DMS79 treated with DMSO at 0.1 percent for 48 hours (cell line): Measurements from ENCODE around the gene CD200.
"Not testable (repeated sequence)": the region's sequence is repeated elsewhere in the genome, so short reads cannot be mapped to it uniquely, and the experiment has no call there.

Source experiments
- DNase-seq: peaks from one replicate; lab custom pipeline; 2025; lab: John Stamatoyannopoulos, UW

CD200 gene

DNA sequence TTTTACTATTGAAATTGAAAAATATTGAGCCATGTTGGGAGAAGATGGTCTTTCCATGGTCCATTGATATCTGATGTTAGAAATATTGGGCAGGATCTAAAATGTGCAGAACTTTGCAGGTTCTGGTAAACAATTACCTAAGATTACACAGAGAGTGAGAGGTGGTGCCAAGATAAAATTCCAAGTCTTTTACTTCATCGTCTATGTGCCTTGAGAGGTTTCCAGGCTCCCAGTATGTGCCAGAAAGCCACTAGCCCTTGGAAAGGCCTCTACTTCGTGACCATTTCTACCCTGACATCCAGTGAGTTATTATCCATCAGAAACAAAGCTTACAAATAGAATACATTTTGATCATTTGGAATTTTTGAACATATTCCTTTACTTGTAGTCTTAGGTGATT lies 27.6 kb downstream of the CD200 start:
- no peak for DNase-seq

DNA sequence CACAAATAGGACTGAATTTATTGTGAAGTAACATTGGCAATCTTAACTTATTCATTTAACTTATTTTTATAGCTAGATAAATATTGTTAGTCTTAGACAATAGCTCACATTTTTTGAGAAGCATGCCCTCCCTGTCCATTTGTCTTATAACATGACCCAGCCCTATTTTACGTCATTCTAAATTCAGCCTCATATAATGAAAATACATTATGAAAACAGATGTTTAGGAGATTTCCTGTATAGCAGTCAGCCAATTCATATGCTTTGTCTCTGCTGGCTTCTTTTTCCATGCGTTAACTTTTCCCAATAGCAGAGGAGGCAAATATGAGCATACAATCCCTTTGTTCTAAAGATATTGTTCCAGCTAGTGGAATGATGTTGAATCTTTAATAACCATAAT lies 29.3 kb downstream of the CD200 start:
- no peak for DNase-seq

DNA sequence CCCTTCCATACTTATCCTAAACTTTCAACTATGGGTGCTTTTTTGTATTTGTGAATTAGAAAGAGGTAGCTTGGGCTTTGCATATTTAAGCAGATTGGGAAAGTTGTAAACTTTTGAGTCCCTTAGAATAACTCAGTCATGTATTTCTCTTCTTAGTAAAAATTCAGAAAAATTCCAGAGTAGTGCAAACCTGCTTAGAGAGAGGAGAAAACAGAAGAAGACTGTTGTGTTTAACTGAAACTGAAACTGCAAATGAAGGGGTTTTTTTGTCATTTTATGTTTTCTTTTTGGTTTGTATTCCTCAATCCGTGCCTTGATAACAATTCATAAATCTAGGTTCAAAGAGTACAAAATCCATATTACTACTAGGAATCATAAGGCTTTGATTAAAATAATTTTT lies 31.3 kb downstream of the CD200 start:
- DNase-seq: no peak

DNA sequence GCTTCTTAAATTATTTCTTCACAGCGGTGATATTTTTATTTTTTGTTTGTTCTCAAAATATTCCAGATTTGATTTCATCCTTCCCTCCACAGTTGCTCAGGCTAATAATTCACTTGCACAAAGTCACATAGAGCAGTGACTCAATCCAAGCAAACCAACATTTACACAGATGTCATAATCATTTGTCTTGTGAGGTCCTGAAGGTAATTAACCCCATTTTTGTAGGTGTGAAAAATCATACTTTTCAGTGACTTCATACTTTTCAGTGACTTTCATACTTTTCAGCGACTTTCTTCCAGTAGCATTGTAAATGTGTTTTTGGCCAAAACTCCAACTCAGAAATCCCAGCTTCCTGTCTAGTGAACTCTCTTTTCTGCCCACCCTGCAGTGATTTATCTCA lies 32.1 kb downstream of the CD200 start:
- no peak for DNase-seq

DNA sequence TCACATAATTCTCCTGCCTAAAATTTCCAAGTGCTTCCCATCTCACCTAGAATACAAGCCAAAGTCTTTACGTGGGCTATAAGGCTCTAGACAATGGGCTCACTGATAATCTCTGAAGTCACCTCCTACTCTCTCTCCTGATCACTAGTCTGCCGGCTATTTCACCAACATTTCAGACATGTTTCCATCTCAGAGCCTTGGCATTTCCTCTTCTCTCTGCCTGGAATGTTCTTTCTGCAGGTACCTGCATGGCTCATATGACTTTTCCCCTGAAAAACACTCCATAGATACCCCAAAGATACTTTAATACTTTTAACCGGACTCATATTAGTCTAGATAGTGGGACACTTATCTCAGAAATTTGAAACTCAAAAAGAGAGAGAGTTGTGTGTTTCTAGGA lies 32.7 kb downstream of the CD200 start:
- no peak for DNase-seq

DNA sequence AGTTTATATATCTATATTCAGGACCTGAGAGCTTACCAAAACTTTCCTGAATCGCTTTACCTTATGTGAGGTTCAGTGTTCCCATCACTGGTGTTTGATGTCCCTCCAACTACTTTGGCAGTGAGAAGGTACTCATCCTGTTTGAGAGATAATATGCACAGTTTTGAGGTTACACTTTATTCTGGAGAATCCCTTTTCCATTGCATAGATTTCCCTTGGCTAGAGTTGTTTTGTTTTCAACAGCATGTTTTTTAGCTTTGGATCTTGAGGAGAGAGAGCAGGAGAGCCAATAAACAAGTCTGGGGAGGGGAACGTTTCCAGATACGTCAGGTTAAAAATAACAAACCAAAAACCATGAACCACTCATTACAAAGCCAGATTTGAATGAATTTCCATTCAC lies 33.6 kb downstream of the CD200 start:
- no peak for DNase-seq

DNA sequence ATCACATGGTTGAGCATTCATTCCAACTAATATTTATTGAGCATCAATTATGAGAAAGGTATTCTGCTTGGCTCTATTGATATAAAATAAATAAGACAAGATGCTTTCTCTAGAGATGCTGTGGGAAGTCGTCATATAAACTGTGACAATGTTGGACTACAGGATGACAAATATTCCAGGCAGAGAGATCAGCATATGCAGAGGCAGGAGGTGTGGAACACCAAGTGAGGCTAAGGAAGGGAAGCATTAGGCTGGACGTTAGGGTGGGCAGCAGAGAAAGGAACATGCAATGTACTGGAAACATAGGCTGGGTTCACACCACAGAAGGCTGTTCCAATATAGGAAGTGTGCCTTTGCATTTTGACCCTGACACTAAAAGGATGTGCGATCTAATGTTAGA lies 38.6 kb downstream of the CD200 start:
- DNase-seq: no peak

DNA sequence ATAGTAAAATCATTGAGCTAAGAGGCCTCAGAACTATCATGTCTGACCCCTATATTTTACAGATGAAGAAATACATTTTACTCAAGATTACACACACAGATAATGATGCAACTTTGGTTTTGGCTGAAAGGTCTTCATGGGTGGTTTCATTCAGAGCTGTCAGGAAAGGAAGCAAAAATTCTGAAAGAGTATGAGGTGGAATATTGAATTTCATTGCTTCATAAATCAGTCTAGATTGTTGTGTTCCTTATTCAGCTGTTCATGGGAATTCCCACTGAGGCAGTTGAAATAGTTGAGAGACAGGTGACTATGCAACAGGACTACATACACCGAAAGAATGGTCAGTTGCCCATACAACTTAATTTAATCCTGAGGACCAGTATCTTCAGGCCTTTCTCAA lies 39.4 kb downstream of the CD200 start:
- DNase-seq: no peak

DNA sequence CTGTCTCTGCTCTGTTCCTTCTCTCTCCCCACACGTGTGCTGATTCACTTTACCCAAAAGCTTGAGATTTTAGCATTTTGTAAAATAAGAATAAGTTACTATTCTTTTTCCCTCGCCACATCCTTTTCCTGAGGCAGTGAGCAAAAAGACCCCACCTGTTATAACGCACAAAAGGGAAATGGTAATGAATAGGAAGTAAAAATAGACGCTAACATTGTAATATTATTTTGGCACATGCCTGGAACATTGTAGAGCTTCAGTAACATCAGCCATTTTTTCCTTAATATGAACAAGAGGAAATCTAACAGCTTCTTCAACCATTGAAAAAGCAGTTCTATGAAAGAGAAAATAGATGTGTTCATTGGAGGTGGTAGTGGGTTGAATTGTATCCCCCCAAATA lies 40.5 kb downstream of the CD200 start:
- no peak for DNase-seq

DNA sequence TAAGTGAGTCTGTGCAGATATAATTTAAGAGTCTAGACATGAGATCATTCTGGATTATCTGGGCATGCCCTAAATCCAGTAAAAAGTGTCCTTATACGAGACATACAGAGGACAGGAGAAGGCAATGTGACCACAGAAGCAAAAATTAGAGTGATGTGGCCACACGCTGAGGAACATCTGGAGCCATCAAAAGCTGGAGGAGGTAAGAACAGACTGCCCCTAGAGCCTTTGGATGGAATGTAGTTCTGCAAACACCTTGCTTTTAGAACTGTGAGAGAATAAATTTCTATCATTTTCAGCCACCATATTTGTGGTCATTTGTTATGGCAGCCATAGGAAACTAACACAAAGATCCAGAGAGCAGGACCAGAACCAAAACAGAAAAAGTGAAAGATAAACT lies 41.0 kb downstream of the CD200 start:
- no peak for DNase-seq

DNA sequence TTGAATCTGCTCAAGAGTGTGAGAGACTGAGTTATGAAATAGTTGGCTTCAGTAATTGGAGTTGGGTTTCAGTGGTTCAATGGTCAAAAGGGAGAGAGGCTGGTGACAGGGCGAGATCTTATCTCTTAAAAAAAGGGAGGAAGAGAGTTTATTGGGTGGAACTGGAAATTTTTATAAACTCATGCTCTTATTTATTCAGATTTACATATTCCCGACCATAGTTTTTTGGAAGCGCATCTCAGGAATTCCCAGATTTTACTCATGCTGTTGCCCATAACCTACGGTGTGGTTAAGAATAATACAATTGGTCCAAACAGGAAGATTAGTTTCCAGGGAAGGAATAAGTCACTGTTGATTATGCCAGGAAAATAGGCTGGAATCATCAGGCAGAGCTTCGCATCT lies 41.4 kb downstream of the CD200 start:
- DNase-seq: no peak

DNA sequence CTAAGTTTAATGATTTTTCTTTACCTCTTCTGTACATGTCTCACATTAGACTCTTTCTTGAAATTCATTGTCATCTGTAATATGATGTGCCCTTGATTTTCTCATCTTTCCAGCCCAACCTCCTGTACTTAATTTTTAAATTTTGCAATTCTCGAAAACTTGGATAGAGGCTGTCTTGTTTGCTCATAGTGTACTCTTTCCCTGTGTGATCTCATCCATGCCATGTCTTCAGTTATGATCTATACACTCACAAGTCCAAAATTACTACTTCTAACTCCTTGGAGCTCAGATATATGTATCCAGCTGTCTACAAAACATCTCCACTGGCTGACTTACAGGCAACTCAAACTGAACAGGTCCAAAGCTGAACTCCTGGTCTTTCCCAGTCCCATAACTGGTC lies 42.2 kb downstream of the CD200 start:
- DNase-seq: no peak

DNA sequence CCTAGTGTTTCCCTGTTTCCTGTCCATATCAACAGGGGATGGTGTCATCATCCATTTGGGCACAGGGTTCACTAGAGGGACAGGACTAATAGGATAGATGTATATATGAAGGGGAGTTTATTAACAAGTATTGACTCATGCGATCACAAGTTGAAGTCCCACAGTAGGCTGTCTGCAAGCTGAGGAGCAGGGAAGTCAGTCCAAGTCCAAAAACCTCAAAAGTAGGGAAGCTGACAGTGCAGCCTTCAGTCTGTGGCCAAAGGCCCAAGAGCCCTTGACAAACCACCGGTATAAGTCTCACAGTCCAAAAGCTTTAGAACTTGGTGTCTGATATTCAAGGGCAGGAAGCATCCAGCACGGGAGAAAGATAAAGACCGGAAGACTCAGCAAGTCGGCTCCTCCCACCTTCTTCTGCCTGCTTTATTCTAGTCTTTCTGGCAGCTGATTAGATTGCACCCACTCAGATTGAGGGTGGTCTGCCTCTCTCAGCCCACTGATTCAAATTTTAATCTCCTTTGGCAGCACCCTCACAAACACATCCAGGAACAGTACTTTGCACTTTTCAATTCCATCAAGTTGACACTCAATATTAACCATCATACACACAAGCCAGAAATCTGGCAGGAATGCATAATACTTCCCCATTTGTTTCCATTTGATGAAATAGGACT lies 43.4 kb downstream of the CD200 start:
- DNase-seq: no peak

DNA sequence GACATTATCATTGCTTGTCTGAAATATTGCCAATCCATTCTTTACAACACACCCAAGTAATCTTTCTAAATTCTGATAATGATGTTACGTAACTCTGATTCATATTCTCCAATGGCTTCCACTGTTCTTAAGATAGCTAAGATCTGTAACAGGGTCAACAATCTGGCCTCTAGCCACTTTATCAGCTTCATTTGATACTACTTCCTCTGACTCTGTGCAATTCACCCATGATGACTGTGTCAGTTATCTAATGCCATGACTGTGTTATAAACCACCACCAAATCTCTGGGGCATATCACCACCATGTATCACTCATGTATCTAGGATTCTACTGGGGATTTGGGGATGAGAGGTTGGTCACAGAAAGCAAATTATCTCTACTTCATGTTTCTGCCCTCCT lies 44.0 kb downstream of the CD200 start:
- DNase-seq: no peak

DNA sequence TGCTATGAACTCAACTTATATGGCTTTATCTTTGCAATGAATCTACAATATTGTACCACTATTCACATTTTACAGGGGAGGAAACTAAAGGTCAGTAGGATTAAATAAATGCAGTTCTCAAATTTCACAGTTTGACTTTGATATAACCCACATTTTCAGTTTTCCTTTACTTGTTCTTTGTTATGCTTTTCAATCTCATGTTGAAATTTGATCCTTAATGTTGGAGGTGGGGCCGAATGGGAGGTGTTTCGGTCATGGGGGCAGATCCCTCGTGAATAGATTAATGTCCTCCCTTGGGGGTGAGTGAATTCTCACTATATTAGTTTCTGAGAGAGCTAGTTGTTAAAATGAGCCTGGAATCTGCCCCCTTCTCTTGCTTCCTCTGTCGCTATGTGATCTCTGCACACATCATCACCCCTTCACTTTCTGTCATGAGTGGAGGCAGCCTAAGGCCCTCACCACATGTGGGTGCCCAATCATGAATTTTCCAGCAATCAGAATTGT lies 44.7 kb downstream of the CD200 start:
- no peak for DNase-seq

DNA sequence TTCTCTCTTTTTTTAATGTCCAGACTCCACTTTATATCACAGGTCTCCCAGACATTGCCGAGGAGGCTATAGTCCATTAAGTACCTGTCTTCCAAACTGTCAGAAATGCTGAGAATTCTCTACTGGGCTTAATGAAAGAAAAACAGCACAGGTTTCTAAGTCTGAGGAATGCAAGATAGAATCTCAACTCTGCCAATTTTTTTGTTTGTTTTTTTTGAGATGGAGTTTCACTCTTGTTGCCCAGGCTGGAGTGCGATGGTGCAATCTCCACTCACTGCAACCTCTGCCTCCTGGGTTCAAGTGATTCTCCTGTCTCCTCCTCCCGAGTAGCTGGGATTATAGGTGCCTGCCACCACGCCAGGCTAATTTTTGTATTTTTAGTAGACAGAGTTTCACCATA lies 45.4 kb downstream of the CD200 start:
- not testable (repeated sequence) for DNase-seq

DNA sequence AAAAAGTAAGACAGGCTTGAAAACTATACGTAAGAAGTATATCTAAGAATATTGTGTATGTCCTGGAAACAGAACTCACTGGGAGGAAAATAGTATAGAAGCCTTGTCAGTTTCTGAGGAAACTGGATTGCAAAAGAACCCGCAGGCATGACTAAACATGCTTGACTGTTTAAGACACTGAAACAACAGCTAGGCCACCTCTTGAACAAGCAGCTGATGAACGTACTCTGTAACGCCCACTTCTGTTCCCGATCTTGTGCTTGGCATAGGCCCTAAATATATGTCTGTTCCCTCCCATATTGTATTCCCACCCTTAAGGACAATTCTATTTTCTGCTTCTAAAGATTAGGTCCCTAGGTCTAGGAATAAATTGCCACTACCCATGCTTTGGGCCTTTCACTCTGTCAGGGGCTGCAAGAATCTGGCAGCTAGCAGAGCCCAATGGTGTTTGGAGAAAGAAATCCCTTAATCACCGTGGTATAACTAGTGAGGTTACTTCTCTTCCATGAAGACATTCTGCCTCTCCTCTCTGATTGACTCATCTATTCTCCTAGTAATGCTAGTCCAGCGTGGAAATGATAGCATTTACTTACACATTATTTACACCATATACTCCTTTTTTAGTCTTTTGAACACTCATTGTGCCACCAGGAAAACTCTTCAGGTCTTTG lies 46.2 kb downstream of the CD200 start:
- no peak for DNase-seq

DNA sequence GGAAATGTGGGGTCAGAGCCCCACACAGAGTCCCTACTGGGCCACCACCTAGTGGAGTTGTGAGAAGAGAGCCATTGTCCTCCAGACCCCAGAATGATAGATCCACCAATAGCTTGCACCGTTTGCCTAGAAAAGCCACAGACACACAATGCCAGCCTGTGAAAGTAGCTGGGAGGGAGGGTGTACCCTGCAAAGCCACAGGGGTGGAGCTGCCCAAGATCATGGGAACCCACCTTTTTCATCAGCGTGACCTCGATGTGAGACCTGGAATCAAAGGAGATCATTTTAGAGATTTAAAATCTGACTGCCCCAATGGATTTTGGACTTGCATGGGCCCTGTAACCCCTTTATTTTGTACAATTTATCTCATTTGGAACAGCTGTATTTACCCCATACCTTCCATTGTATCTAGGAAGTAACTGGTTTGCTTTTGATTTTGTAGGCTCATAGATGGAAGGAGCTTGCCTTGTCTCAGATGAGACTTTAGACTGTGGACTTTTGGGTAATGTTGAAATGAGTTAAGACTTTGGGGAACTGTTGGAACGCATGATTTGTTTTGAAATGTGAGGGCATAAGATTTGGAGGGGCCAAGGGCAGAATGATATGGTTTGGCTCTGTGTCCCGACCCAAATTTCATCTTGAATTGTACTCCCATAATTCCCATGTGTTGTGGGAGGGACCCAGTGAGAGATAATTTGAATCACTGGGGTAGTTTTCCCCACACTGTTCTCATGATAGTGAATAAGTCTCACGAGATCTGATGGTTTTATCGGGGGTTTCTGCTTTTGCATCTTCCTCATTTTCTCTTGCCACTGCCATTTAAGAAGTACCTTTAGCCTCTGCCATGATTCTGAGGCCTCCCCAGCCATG lies 49.0 kb downstream of the CD200 start:
- DNase-seq: no peak

DNA sequence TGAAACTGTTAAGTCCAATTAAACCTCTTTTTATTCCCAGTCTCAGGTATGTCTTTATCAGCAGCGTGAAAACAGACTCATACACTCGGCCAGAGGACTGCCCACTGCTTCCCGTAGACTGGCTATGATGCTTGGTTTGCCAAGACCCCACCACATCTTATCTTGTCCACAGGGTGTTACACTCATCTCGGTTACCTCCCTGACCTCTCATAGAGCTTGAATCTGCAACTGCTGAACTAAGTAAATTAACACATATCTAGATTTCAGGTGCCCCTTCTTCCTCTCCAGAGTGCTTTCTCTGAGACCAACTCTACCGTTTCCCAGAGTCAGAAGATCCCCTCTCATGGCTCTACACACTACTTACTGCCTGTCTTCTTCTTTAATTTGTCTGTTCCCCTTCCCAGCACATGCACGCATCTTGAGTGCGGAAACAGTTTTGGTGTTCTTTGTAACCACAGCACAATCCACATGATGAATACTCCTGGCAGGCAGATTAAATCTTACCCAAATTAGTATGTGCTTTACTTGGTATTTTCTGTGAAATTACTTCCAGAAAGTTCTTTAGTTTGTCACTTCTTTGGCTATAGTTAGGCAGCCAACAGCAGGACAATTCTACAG lies 49.7 kb downstream of the CD200 start:
- DNase-seq: no peak

DNA sequence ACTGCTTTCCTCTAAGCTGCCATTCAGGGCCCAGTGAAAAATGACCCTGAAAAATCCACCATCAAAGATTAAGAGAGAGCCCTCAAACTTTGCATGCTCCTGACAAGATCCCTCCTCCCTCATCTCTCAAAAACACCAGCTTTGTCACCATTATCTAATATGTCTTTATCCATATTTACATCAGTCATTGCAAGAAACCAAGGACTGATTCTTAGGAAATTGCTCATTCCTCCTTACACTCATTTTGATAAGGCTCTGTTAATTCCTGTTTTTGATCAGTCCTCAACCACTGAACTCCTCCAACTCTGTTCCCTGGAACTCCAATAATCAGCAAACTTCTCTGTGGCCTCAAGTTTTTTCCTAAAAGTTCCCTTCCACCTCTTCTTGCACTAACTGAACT lies 51.8 kb downstream of the CD200 start:
- DNase-seq: no peak

DNA sequence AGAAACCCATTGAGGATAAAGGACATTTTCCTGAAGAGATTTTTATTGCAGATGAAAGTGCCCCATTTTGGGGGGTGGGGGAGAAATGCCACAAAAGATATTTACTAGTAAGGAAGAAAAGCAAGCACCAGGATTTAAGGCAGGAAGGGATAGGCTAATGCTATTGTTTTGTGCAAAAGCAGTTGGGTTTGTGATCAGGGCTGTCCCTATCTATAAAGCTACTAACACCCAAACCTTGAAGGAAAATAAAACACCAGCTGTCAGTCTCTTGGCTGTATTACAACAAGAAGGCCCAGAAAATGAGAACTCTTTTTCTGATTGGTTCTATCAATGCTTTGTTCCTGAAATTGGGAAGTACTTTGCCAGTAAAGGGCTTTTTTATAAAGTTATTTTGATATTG lies 56.0 kb downstream of the CD200 start:
- DNase-seq: no peak

DNA sequence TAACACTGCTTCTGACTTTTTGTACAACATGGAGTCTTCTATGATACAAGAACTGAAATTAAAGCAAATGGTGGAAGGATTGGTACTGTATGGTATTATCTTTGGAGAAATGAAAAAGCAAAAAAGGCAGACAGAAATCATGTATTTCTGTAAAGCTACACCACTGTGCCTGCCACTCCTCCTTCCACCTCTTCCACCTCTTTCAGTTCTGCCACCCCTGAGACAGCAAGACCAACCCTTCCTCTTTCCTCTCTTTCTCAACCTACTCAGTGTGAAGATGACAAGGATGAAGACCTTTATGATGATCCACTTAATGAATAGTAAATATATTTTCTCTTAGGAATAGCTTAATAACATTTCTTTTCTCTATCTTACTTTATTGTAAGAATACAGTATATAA lies 57.0 kb downstream of the CD200 start:
- DNase-seq: no peak
